Activated gamma-delta T cell treated with Interleukin-2 at 50 U/mL for 16 hours (primary cell): ENCODE results near the gene AMIGO1.
"Not testable (repeated sequence)": the region's sequence is repeated elsewhere in the genome, so short reads cannot be mapped to it uniquely, and the experiment has no call there.

Experiments used
- DNase-seq: peaks from one replicate; pipeline ENCODE4 v3.0.0-alpha.2; 2020

AMIGO1 gene

GRCh38 chr1:109482791-109483671 is 26.5 kb downstream of the AMIGO1 start:
- peak; percentile 48 for DNase-seq

GRCh38 chr1:109482242-109482641 is 27.3 kb downstream of the AMIGO1 start:
- no peak for DNase-seq

- DNase-seq: no peak
Measured at GRCh38 chr1:109481646-109482045, 27.9 kb downstream of the AMIGO1 start.

GRCh38 chr1:109479901-109480300 is 29.6 kb downstream of the AMIGO1 start:
- no peak for DNase-seq

GRCh38 chr1:109479311-109479710 is 30.2 kb downstream of the AMIGO1 start:
- DNase-seq: no peak

GRCh38 chr1:109478806-109479205 is 30.7 kb downstream of the AMIGO1 start:
- DNase-seq: no peak

GRCh38 chr1:109477821-109478220 is 31.7 kb downstream of the AMIGO1 start:
- DNase-seq: no peak

GRCh38 chr1:109476825-109477224 is 32.7 kb downstream of the AMIGO1 start:
- DNase-seq: no peak

GRCh38 chr1:109475261-109475660 is 34.3 kb downstream of the AMIGO1 start:
- no peak for DNase-seq

- DNase-seq: no peak
Measured at GRCh38 chr1:109474697-109475096, 34.8 kb downstream of the AMIGO1 start.

- DNase-seq: not testable (repeated sequence)
Measured at GRCh38 chr1:109473284-109474057, 36.1 kb downstream of the AMIGO1 start.

- DNase-seq: no peak
Measured at GRCh38 chr1:109472779-109473178, 36.7 kb downstream of the AMIGO1 start.

- DNase-seq: no peak
Measured at GRCh38 chr1:109470245-109470644, 39.3 kb downstream of the AMIGO1 start.

- DNase-seq: no peak
Measured at GRCh38 chr1:109468903-109469302, 40.6 kb downstream of the AMIGO1 start.

GRCh38 chr1:109468061-109468460 is 41.5 kb downstream of the AMIGO1 start:
- no peak for DNase-seq

GRCh38 chr1:109467301-109467777 is 42.2 kb downstream of the AMIGO1 start:
- DNase-seq: no peak

GRCh38 chr1:109466452-109467300 is 42.9 kb downstream of the AMIGO1 start, which contains the start of gene SYPL2:
SYPL2 (plus strand) TSS chr1:109466546; CDS start chr1:109466844, 298 bp downstream.
- DNase-seq: no peak

GRCh38 chr1:109466125-109466451 is 43.4 kb downstream of the AMIGO1 start:
- DNase-seq: no peak

GRCh38 chr1:109457819-109458218 is 51.7 kb downstream of the AMIGO1 start:
- DNase-seq: no peak

- no peak for DNase-seq
Measured at GRCh38 chr1:109454497-109455133, 54.9 kb downstream of the AMIGO1 start.
